Endometrial microvascular endothelial cells (primary cell): ENCODE measurements around the gene DDAH1. TPM values are rescaled to one million over a fixed set of nuclear protein-coding genes. Genes with fewer than 3 reads are reported as not detected.
"Not testable (repeated sequence)": the region's sequence is repeated elsewhere in the genome, so short reads cannot be mapped to it uniquely, and the experiment has no call there.

Experiments used
- in situ Hi-C: cut with HindIII; loops from 2 replicates; pipeline ENCODE4 v1.10.0; 2017; ENCODE audit warnings: low sequenced_read_pairs, low pct_unique_long_range_greater_than_20kb; ENCODE audit errors: inconsistent ontology term
- total RNA-seq: library from RNA; depleted of rRNA; stranded (reverse); fragments of >200 nt; gene quantifications from one replicate; pipeline ENCODE4 v1.2.3, GENCODE V29; 2015; ENCODE audit errors: inconsistent ontology term

The DDAH1 gene
- total RNA-seq, 1 donor from 2014 or later = 50.8 TPM

DNA sequence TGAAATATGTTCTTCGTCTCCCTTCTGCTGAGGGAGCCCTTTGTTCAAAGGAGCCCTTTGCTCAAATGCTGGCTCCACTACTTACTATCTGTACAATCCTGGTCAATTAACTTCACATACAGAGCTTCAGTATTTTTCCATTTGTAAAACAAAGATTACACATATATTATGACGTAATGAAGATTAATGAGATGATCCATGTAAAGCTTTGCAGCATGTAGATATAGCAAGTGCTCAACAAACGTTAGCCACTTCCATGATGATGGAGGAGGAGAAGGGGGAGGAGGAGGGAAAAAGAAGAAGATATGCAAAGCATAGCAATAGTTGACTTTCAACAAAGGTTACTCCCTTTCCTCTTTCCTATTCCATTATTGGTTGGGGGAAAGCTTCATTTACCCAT, 10.1 kb upstream of the DDAH1 start:
- in situ Hi-C loops = no loop called here

DNA sequence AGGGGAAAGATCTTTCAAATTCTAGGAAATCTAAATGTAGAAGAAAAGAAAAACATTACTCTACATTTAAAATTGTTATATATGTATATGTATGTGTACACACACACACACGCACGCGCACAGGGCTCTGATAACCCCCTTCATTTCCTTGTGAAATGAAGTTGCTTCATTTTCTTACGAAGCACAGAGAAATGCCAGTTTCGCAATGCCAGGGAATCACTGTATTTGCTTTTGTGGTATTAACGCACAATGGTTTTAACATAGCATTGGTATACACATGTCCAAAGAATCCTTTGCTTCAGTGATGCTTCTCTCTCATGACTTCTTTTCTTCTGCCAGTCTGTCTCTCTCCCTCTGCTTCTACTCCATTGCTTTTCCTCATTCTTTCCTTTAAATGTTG, 8.4 kb upstream of the DDAH1 start:
- in situ Hi-C loops = no loop called here

DNA sequence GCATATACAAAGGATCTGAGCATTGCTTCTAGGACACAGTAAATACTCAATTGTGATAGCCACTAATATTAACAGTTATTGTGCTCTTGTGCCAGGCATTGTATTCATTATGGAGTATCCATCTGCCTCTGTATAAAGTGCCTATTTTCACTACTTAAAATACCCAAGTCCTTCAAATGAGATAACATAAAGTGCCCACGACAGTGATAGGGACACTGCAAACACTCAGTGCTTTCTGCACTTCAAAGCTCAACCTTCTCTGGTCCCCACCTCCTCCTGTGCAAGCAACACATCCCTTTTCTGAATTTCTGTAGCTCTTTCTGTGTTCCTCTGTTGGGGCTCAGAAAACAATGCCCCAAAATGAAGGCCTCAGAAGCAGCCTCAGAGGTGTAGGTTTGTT, 6.6 kb upstream of the DDAH1 start:
- in situ Hi-C loops = no loop called here

- in situ Hi-C loops = not testable (repeated sequence)
Measured at GRCh38 chr1:85470130-85470529, 5.2 kb upstream of the DDAH1 start.

DNA sequence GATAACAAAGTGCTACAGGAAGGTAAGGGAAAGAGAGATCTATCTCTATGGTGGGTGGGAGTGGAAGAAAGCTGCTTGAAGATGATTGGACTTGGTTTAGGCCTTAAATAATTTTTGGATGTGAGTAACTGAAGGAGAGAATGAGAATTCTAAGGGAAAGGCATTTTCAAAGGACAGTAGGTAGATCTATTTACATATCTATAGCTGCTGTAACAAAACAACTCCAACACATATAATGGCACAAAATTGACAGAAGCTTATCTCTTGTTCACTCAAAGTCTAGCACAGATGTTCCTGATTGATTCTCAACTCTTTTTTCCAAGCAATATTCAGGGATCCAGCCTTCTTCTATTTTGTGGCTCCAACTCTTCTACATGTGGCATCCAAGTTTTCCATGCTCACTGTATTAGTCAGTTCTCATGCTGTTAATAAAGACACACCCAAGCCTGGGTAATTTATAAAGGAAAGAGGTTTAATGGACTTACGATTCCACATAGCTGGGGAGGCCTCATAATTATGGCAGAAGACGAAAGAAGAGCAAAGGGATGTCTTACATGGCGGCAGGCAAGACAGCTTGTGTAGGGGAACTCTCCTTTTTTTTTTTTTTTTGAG, 3.1 kb upstream of the DDAH1 start:
- in situ Hi-C loops = no loop called here

DNA sequence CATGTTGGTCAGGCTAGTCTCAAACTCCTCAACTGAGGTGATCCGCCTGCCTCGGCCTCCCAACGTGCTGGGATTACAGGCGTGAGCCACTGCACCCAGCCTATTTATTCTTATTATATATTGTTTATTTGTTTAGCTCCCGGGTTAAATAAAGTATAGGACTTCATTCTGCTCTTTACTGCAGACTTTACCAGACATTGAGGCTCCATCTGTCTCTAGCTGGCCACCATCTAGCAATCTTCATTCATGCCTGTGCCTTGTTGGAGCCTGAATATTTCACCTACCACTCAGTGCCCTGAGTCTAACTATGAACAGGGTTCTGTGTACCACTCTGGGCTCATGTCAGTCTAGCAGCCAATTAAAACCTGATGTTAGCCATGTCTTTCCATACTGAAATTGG, 2.1 kb upstream of the DDAH1 start:
- in situ Hi-C loops = no loop called here

GRCh38 chr1:85465786-85466134, 801 bp upstream of the DDAH1 start:
- in situ Hi-C loops = no loop called here

DNA sequence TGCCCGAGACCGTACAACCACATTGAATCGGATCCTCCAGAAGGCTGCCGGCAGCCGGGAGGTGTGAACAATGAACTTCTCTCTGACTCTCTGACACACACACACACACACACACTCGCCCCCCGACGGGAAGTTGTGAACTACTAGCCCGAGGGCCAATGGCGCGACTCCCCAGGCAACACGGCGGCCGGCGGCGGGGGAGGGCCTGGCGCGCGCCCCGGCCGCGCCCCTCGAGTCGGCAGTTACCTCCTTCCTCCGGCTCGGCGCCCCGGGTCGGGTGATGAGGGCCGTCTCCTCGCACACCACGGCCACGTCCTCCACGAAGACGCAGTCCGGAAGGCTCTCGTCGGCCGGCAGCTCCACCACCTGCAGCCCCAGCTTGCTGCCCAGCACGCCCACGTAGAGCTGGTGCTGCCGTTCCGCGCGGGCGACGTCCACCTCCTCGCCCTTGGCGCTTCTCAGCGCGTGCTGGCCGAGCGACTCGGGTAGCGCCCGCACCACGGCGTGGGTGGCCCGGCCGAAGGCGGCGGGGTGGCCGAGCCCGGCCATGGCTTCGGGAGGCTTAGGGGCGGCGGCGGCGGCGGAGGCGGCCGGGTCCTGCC, 361 bp downstream of the DDAH1 start:
- in situ Hi-C loops = no loop called here

DNA sequence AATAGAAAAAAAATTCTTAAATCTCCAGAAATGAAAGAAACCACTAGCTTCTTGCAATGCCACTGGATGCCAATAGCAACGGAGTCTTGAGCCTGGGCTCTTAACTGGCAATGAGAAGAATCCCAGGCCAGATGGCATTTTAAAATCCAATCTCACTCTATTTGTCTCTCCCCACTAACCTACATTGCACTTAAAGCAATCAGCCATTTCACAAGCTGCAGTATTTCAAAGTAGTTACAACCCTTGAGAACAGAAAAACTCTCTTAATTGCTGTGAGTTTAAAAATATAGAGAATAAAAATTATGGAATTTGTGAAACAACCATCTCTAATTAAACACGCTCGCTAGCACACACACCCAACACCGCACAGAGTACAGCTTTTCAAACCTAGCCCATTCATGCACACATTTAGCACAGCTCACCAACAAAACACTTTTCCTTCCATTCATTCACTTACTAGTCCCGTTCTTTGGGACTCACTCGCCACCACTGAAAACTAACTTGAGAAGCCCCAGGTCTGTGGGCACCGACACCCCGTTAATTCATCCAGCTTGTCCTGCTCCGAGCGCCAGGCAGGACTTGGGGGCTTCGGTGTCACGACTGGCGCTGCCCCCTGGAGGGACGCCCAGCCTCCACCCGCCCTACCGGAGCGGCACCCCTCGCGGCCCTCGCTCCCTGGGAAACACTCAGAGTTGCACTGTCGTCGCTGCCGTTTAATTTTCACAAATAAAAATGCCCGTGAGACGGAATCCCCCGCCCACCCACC, 1.0 kb downstream of the DDAH1 start:
- in situ Hi-C loops = no loop called here

- in situ Hi-C loops = no loop called here
Measured at GRCh38 chr1:85462931-85463649, 1.9 kb downstream of the DDAH1 start.

DNA sequence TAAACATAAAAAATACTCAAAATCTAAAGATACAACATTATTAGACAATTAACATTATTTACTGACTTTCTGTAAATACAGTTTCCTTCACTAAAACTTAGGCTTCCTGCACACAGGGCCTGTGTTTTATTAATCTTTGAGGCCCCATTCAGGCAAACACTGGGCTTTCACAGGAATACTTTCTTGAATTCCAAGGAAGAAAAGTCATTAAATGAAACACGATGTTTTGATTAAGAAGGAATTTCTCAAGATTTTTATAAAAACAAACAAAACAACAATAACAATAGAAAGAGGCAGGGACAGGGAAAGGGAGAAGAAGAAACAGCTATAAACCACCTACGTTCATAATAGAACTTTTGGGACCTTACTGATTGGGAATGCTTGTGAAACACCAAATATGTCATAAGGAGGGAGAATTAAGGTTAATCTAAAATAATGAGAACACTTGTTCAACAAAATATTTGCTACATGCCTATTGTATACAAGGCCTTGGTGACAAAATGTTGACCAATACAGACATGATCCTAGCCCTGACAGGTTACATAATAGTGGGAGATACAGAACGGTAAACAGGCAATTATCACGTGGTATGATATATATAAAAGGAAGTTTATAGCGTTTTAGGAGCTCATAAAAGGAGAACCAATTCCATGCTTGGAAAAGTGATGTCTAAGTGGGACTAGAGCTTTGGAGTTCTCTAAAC, 3.6 kb downstream of the DDAH1 start:
- in situ Hi-C loops = no loop called here

DNA sequence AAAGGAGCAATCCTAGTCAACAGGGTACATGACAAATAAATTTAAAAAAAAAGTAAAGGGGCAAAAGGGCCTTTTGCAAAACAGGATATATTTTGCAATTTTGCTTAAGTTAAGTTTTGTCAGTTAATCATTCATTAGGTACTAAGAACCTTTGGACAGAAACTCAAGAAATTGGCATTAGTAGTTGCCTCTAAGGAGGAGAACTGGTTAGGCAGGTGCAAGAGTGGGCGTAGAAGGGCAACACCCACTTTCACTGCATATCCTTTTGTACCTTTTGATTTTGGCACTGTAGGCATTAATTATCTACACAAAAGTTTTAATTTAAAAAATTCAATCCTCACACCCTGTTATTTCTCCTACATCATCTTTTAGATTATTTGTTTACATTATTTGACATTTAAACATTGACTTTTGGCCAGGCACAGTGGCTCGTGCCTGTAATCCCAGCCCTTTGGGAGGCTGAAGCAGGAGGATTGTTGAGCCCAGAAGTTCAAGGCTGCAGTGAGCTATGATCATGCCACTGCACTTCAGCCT, 4.3 kb downstream of the DDAH1 start:
- in situ Hi-C loops = no loop called here

DNA sequence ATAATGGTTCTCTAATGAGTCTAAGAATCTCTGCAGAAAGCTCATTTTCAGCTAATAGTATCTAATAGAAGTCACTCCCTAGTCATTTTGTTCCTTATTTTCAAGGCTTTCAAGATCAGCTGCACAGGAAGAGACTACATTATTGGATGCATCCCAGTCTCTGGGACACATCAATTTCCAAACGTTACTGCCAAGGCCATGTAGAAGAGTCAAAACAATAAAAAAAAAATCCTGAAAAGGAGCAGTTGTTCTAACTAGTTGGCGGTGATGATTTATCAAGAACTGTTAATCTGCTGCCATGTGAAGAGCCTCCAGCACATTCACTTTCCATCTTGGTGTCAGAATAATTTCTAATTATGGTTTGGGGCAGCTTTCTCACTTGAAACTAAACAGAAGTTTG, 5.7 kb downstream of the DDAH1 start:
- in situ Hi-C loops = no loop called here

DNA sequence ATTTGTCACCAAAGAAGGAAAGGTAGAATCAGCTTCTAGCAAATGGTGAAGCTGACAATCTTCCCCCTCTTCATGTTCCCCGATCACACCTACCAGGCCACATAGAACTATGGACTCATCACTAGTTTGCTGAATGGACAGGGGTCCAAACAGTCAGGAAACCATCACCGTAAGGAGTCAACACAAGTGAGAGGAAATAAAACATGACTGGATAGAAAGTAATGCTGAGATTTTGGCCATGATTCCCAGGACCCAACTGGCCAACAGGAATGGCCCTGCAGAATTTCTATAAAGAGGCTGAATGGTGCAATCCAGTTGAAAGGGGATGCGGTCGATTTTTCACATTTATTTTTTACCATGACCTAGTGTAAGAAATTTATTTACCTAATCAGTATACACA, 10.7 kb downstream of the DDAH1 start:
- in situ Hi-C loops = no loop called here

- in situ Hi-C loops = no loop called here
Measured at GRCh38 chr1:85453640-85454194, 11.2 kb downstream of the DDAH1 start.

DNA sequence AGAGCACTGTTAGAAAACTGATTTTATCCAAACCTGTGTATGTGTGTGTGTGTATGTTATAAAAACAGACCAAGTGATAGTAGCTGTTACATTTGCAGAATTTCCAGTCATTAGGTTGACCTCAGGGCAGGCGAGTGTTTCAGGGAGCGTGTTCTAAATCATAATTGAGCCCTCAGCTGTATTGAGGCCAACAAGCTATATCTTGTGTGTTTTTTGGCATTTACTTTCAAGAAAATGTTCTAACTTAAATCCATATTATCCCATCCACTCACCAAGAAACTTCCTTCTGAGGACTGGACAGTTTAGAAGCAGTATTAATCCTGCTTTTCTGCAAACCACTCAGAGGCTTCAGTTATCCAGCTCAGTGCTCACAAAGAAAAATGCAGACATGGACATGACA, 12.0 kb downstream of the DDAH1 start:
- in situ Hi-C loops = no loop called here

DNA sequence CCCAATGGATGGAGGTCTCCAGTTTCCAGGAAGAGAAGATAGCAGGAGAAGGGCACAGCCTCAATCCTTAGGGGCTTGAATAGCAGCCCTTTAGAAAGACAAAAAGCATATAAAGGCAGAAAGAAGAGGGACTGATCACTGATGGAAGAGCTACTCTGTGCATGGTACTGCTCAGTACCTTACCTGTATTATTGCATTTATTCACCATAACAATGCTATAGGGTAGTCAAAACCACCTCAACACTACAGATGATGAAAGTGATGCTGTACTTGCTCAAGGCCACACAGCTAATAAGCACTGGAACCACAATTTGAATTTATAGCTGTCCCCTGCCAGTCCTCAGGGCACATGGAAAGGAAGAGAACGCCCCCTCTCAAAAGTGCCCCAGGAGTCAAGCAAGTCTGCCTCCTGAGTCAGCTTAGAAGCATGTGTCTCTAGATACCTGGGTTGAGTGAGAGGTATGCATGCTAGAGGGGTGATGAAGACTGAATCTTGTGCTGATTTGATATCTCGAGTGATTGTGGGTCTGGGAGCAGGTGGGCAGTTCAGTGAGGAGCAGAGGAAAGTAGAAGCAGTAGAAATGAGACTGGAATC, 13.6 kb downstream of the DDAH1 start:
- in situ Hi-C loops = no loop called here

DNA sequence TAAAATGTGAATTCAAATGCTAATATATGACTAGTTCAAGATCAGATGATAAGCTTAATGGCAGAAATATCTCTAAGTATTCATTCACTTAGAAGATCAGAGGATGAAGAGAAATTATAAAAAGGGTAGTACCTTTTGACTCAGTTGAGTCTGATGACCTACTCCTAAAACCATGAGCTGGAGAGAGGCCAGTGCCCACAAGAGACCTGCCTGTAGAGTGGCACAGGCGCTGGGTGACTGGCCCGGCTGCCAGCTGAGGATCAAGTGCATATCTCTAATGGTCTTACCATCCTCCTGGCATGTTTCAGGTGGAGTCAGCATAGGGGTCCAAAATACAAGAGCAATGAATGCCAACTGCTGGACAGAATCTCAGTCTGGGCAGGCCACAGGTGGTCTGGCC, 14.1 kb downstream of the DDAH1 start:
- in situ Hi-C loops = no loop called here
